K562 (cell line): ENCODE results near the gene SH2D7. TPM values are rescaled to one million over a fixed set of nuclear protein-coding genes. Genes with fewer than 3 reads are reported as not detected.

ENCODE experiments used
- ATAC-seq: fragments of 200-7000 bp; cut with Tn5 transposase; 3 replicates; pipeline ENCODE4 v1.9.1; 2020; ENCODE audit warnings: moderate library complexity
- BruUV-seq: library from RNA; stranded (reverse); fragments of 400-500 nt; replicated peaks from 2 replicates; lab custom pipeline; 2021; lab: Mats Ljungman, UMichigan
- CTCF ChIA-PET: fragments of 300-600 bp; formaldehyde crosslinking; extraction: SDS; loops from one replicate; lab custom pipeline; 2021; ENCODE audit warnings: low intra/inter-chr PET ratio; lab: Yijun Ruan, JAX
- POLR2A ChIA-PET: fragments of 300-600, 350-650 bp; sonication (Branson Sonifier 250); formaldehyde crosslinking; extraction: SDS; loops from one replicate; lab custom pipeline; 2021; ENCODE audit warnings: antibody characterized with exemption, inconsistent platforms; lab: Yijun Ruan, JAX
- DNase-seq, 4 experiments: peaks; one replicate each; pipeline versions ENCODE4 v3.0.0 to v3.0.0-alpha.2; 2011 to 2018; ENCODE audit warnings: low spot score in 3 of 4, mixed read lengths in 3 of 4; ENCODE audit errors: extremely low read depth in 1 of 4
- FAIRE-seq: peaks from 2 replicates; lab custom pipeline; 2011; peaks lifted over from hg19 to GRCh38; lab: Jason Lieb, UNC
- H2AFZ ChIP-seq: 2 replicates; pipeline ENCODE4 v1.6.0; 2011; ENCODE audit warnings: low read depth, low read length, control low read depth, inconsistent platforms
- H3K27ac ChIP-seq: fragments of 200-600 bp; 3 replicates; pipeline ENCODE4 v1.8.0; 2011; ENCODE audit warnings: low read depth, mild to moderate bottlenecking, control low read depth, inconsistent platforms, low read length, moderate library complexity, mixed read lengths; ENCODE audit errors: extremely low read depth
- H3K27me3 ChIP-seq, 2 experiments: fragments of 300-600 bp in 1 of 2; 2 replicates in 1 of 2; 3 replicates in 1 of 2; pipeline versions ENCODE4 v1.6.0 to v1.8.0; 2011; ENCODE audit warnings: inconsistent platforms in 2 of 2, low read length in 2 of 2, mild to moderate bottlenecking in 1 of 2, mixed read lengths in 1 of 2, moderate library complexity in 1 of 2; ENCODE audit not compliant: control insufficient read depth in 2 of 2, insufficient read depth in 2 of 2
- H3K36me3 ChIP-seq: fragments of 300-600 bp; 3 replicates; pipeline ENCODE4 v1.8.0; 2011; ENCODE audit warnings: mild to moderate bottlenecking, low read length, inconsistent platforms; ENCODE audit not compliant: control insufficient read depth, insufficient read depth
- H3K4me1 ChIP-seq, 2 experiments: fragments of 200-600 bp in 1 of 2; replicated peaks in 1 of 2; 2 replicates in 1 of 2; 3 replicates in 1 of 2; pipeline versions ENCODE4 v1.5.1 to v1.8.0; 2011; ENCODE audit warnings: inconsistent platforms in 2 of 2, low read length in 2 of 2, mild to moderate bottlenecking in 1 of 2, mixed read lengths in 1 of 2, moderate library complexity in 1 of 2; ENCODE audit not compliant: control insufficient read depth in 2 of 2, insufficient read depth in 2 of 2
- H3K4me2 ChIP-seq: 2 replicates; pipeline ENCODE4 v1.6.1; 2011; ENCODE audit warnings: low read length, control low read depth, inconsistent platforms, mixed read lengths; ENCODE audit not compliant: insufficient read depth
- H3K4me3 ChIP-seq: fragments of 200-600 bp; sonication (generic), shearing (Covaris generic); 2 replicates; pipeline ENCODE4 v1.5.1; 2016; ENCODE audit warnings: control low read depth, inconsistent platforms
- H3K79me2 ChIP-seq: fragments of 200-600 bp; 3 replicates; pipeline ENCODE4 v1.8.0; 2011; ENCODE audit warnings: low read length, inconsistent platforms; ENCODE audit not compliant: control insufficient read depth, insufficient read depth
- H3K9ac ChIP-seq, 2 experiments: 2 replicates each; pipeline versions ENCODE4 v1.6.0 to v1.6.1; 2011; ENCODE audit warnings: low read depth in 2 of 2, low read length in 2 of 2, control low read depth in 1 of 2, inconsistent platforms in 1 of 2, mild to moderate bottlenecking in 1 of 2, mixed read lengths in 1 of 2; ENCODE audit not compliant: insufficient read depth in 1 of 2
- H3K9me1 ChIP-seq: one replicate; pipeline ENCODE4 v1.6.0; 2011; ENCODE audit warnings: inconsistent platforms, mild to moderate bottlenecking, low read length, moderate library complexity; ENCODE audit not compliant: control insufficient read depth, insufficient read depth
- H3K9me3 ChIP-seq: replicated peaks from 2 replicates; pipeline ENCODE4 v1.5.1; 2011; ENCODE audit warnings: low read depth, low read length, inconsistent platforms; ENCODE audit not compliant: control insufficient read depth, insufficient read depth
- H4K20me1 ChIP-seq: replicated peaks from 2 replicates; pipeline ENCODE4 v1.6.1; 2011; ENCODE audit warnings: low read length, inconsistent platforms, mixed read lengths; ENCODE audit not compliant: control insufficient read depth, insufficient read depth
- ESRRA ChIP-seq: fragments of 450-650 bp; IDR thresholded peaks from 2 replicates; pipeline ENCODE4 v1.6.1; 2014; ENCODE audit warnings: low read depth, mild to moderate bottlenecking, moderate library complexity, borderline replicate concordance
- ETV1 ChIP-seq: fragments of 450-650 bp; conservative IDR thresholded peaks from 2 replicates; pipeline ENCODE4 v1.6.1; 2016; ENCODE audit warnings: missing genetic modification characterization, control low read depth, low read depth, missing compliant biosample characterization
- NR1H2 ChIP-seq: sonication (generic); formaldehyde crosslinking; IDR thresholded peaks from 2 replicates; pipeline ENCODE4 v1.4.0; 2020; ENCODE audit warnings: mild to moderate bottlenecking, missing genetic modification reagents
- ZNF717 ChIP-seq: fragments of 250-450 bp; sonication (Bioruptor Pico); IDR thresholded peaks from 2 replicates; pipeline ENCODE4 v1.5.0; 2021
- WGBS: fragments of 100-300 bp; shearing (Covaris generic); methylation state at CpG from one replicate; pipeline ENCODE4 v1.1.6; 2016; ENCODE audit warnings: low coverage, mixed read lengths; ENCODE audit not compliant: insufficient coverage; ENCODE audit errors: missing lambda C conversion rate; 5-methylcytosine and 5-hydroxymethylcytosine counted together
- in situ Hi-C: fragments of 300-500 bp; cut with MboI; formaldehyde crosslinking; loops from 4 replicates; pipeline ENCODE4 v1.15.0; 2018; ENCODE audit warnings: inconsistent platforms, mixed read lengths
- intact Hi-C: fragments of 100-400 bp; cut with micrococcal nuclease; formaldehyde crosslinking; loops from 2 replicates; pipeline ENCODE4 v1.14.2; 2022
- polyA plus RNA-seq, 8 experiments: library from polyadenylated mRNA; depleted of rRNA in 4 of 8; stranded (reverse) in 5 of 8; unstranded in 3 of 8; fragments of >200 nt; fragmentation: Nextera tagmentation in 2 of 8; fragmentation: Illumina TruSeq in 1 of 8; extraction: Ambion mirVana in 2 of 8; extraction: Trizol in 1 of 8; gene quantifications; 2 replicates each; pipeline versions ENCODE4 v1.2.1 to v1.2.3, GENCODE V29; 2011 to 2014; ENCODE audit warnings: inconsistent platforms in 1 of 8, missing spikeins in 1 of 8
- total RNA-seq, 7 experiments: library from RNA; depleted of rRNA in 6 of 7; stranded (reverse); fragments of >200 nt in 6 of 7; fragmentation: Illumina TruSeq in 2 of 7; extraction: Trizol in 2 of 7; gene quantifications; 2 replicates each; pipeline versions ENCODE4 v1.2.1 to v1.2.3, GENCODE V29; 2011 to 2021; ENCODE audit warnings: low replicate concordance in 1 of 7
- TF ChIP-seq, protein P1 (sequence below): fragments of 450-650 bp; IDR thresholded peaks from 2 replicates; pipeline ENCODE4 v1.6.1; 2014; ENCODE audit warnings: low read depth, mild to moderate bottlenecking, moderate library complexity, borderline replicate concordance

SH2D7 gene
- total and polyA plus RNA-seq, 9 of the 15 experiments (the other 6 are each of a cell fraction or from before 2014, with no cell fraction given): not detected

- in situ Hi-C loops (no loop called here), intact Hi-C loops (no loop called here)
- Histone ChIP-seq H3K27me3 (peaks cover 2 to 26% of the 10 kb centered on the region in 2 experiments; a peak in 2 of 5 replicates), H3K27ac (no peak overlapping the region), H3K9me1 (no peaks in the 10 kb centered on the region), H3K4me3 (no peak overlapping the region), H3K36me3 (no peaks in the 10 kb centered on the region), H2AFZ (no peak overlapping the region), H3K9ac (no peak overlapping the region), H3K4me1 (peaks cover 2 to 3% of the 10 kb centered on the region in 2 experiments; a peak in 1 of 5 replicates), H3K9me3 (no peaks in the 10 kb centered on the region), H4K20me1 (0 out of 2 replicates have a peak, but pooled peaks cover 3% of the 10 kb centered on the region), H3K79me2 (no peaks in the 10 kb centered on the region), H3K4me2 (no peak overlapping the region)
- POLR2A ChIA-PET: interaction anchor here (0.6 kb wide), 1 partner anchor 790 kb away, joined by 3 read pairs; no protein-coding TSS in a partner anchor
- WGBS: 36% methylated on average over 3 of the region's 3 CpGs
- CTCF ChIA-PET: no interaction called here
- no peak for TF ChIP-seq ESRRA
- TF ChIP-seq NR1H2: no peak
- TF ChIP-seq, protein P1, sequence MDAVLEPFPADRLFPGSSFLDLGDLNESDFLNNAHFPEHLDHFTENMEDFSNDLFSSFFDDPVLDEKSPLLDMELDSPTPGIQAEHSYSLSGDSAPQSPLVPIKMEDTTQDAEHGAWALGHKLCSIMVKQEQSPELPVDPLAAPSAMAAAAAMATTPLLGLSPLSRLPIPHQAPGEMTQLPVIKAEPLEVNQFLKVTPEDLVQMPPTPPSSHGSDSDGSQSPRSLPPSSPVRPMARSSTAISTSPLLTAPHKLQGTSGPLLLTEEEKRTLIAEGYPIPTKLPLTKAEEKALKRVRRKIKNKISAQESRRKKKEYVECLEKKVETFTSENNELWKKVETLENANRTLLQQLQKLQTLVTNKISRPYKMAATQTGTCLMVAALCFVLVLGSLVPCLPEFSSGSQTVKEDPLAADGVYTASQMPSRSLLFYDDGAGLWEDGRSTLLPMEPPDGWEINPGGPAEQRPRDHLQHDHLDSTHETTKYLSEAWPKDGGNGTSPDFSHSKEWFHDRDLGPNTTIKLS: no peak
- no peak for TF ChIP-seq ETV1 (tag)
- no peak for TF ChIP-seq ZNF717
- FAIRE-seq (no peak), ATAC-seq (no peak), DNase-seq (no peak)
- no TSS peak for BruUV-seq
These were observed 3.6 kb upstream of the SH2D7 start for GRCh38 chr15:78088773-78089080.
